8988T (cell line): ENCODE data around the gene RBM23.
"Not testable (repeated sequence)": the region's sequence is repeated elsewhere in the genome, so short reads cannot be mapped to it uniquely, and the experiment has no call there.

ENCODE experiments used
- DNase-seq: peaks from one replicate; pipeline ENCODE4 v3.0.0; 2011

Gene RBM23

GRCh38 chr14:22918804-22919600 lies at the start of gene RBM23:
TSS of gene RBM23 (minus strand) at chr14:22919149.
- DNase-seq = peak; percentile 33

GRCh38 chr14:22966783-22967269 lies 47.9 kb upstream of the RBM23 start:
- DNase-seq = no peak

- DNase-seq = not testable (repeated sequence)
Measured at GRCh38 chr14:22965916-22966782, 47.2 kb upstream of the RBM23 start.

GRCh38 chr14:22962061-22962676 lies 43.2 kb upstream of the RBM23 start:
- DNase-seq = no peak

GRCh38 chr14:22955702-22956569 lies 37.0 kb upstream of the RBM23 start:
- DNase-seq = no peak

- DNase-seq = no peak
Measured at GRCh38 chr14:22952418-22952817, 33.5 kb upstream of the RBM23 start.

- DNase-seq = not testable (repeated sequence)
Measured at GRCh38 chr14:22951795-22952194, 32.8 kb upstream of the RBM23 start.

- no peak for DNase-seq
Measured at GRCh38 chr14:22945642-22946041, 26.7 kb upstream of the RBM23 start.

- DNase-seq = no peak
Measured at GRCh38 chr14:22939684-22940083, 20.7 kb upstream of the RBM23 start.

- no peak for DNase-seq
Measured at GRCh38 chr14:22935156-22935555, 16.2 kb upstream of the RBM23 start.

GRCh38 chr14:22932146-22932545 lies 13.2 kb upstream of the RBM23 start:
- no peak for DNase-seq

- DNase-seq = no peak
Measured at GRCh38 chr14:22929961-22930364, 11.0 kb upstream of the RBM23 start.

GRCh38 chr14:22929104-22929960 lies 10.4 kb upstream of the RBM23 start, which contains the start of gene PRMT5:
TSS of gene PRMT5 (minus strand) at chr14:22929376. CDS start at chr14:22929361, 15 bp downstream.
- DNase-seq = peak; percentile 46

GRCh38 chr14:22928237-22929103 lies 9.5 kb upstream of the RBM23 start:
- no peak for DNase-seq

GRCh38 chr14:22926316-22926715 lies 7.4 kb upstream of the RBM23 start:
- DNase-seq = no peak

GRCh38 chr14:22925513-22925912 lies 6.6 kb upstream of the RBM23 start:
- DNase-seq = no peak

GRCh38 chr14:22923746-22924145 lies 4.8 kb upstream of the RBM23 start:
- no peak for DNase-seq

- DNase-seq = no peak
Measured at GRCh38 chr14:22922294-22922693, 3.3 kb upstream of the RBM23 start.

GRCh38 chr14:22920697-22921096 lies 1.7 kb upstream of the RBM23 start:
- no peak for DNase-seq

- no peak for DNase-seq
Measured at GRCh38 chr14:22919601-22919921, 612 bp upstream of the RBM23 start.
